Measurements from ENCODE around the gene SH3TC2.

SH3TC2 gene

GRCh38 chr5:149007174-149007573 lies 55.7 kb downstream of the SH3TC2 start:
- H3K4me3 ChIP-seq (ENCODE audit: low read depth, low read length) = no peak overlapping the region
- TF ChIP-seq MYC (IDR thresholded peaks at IDR 0.05; ENCODE audit: low read depth, low read length) (no peak), POLR2A (IDR thresholded peaks at IDR 0.05; ENCODE audit: extremely low read depth, insufficient read length) (no peak), CTCF (IDR thresholded peaks at IDR 0.05; ENCODE audit: low read depth, low read length) (no peak), MAX (IDR thresholded peaks at IDR 0.05; ENCODE audit: low read depth, low read length) (no peak)
- DNase-seq (ENCODE audit: low read depth) = no peak

- no peak overlapping the region for H3K4me3 ChIP-seq (ENCODE audit: low read depth, low read length)
- TF ChIP-seq MAX (IDR thresholded peaks at IDR 0.05; ENCODE audit: low read depth, low read length) (no peak), MYC (IDR thresholded peaks at IDR 0.05; ENCODE audit: low read depth, low read length) (no peak), POLR2A (IDR thresholded peaks at IDR 0.05; ENCODE audit: extremely low read depth, insufficient read length) (no peak), CTCF (IDR thresholded peaks at IDR 0.05; ENCODE audit: low read depth, low read length) (no peak)
- no peak for DNase-seq (ENCODE audit: low read depth)
Measured at GRCh38 chr5:149006426-149006825, 56.4 kb downstream of the SH3TC2 start.

- H3K4me3 ChIP-seq (ENCODE audit: low read depth, low read length) = no peak overlapping the region
- no peak for DNase-seq (ENCODE audit: low read depth)
- TF ChIP-seq MYC (IDR thresholded peaks at IDR 0.05; ENCODE audit: low read depth, low read length) (no peak), CTCF (IDR thresholded peaks at IDR 0.05; ENCODE audit: low read depth, low read length) (no peak), MAX (IDR thresholded peaks at IDR 0.05; ENCODE audit: low read depth, low read length) (no peak), POLR2A (IDR thresholded peaks at IDR 0.05; ENCODE audit: extremely low read depth, insufficient read length) (no peak)
Measured at GRCh38 chr5:149005077-149005892, 57.6 kb downstream of the SH3TC2 start.

GRCh38 chr5:149004559-149004958 lies 58.3 kb downstream of the SH3TC2 start:
- no peak overlapping the region for H3K4me3 ChIP-seq (ENCODE audit: low read depth, low read length)
- DNase-seq (ENCODE audit: low read depth) = no peak
- TF ChIP-seq MAX (IDR thresholded peaks at IDR 0.05; ENCODE audit: low read depth, low read length) (no peak), POLR2A (IDR thresholded peaks at IDR 0.05; ENCODE audit: extremely low read depth, insufficient read length) (no peak), CTCF (IDR thresholded peaks at IDR 0.05; ENCODE audit: low read depth, low read length) (no peak), MYC (IDR thresholded peaks at IDR 0.05; ENCODE audit: low read depth, low read length) (no peak)

- no peak overlapping the region for H3K4me3 ChIP-seq (ENCODE audit: low read depth, low read length)
- no peak for TF ChIP-seq CTCF (IDR thresholded peaks at IDR 0.05; ENCODE audit: low read depth, low read length)
- TF ChIP-seq POLR2A (IDR thresholded peaks at IDR 0.05; ENCODE audit: extremely low read depth, insufficient read length) = no peak
- no peak for TF ChIP-seq MYC (IDR thresholded peaks at IDR 0.05; ENCODE audit: low read depth, low read length)
- TF ChIP-seq MAX (IDR thresholded peaks at IDR 0.05; ENCODE audit: low read depth, low read length) = no peak
- no peak for DNase-seq (ENCODE audit: low read depth)
Measured at GRCh38 chr5:149002761-149003689, 59.8 kb downstream of the SH3TC2 start.
